ENCODE measurements around the gene FCHO1.

DNA sequence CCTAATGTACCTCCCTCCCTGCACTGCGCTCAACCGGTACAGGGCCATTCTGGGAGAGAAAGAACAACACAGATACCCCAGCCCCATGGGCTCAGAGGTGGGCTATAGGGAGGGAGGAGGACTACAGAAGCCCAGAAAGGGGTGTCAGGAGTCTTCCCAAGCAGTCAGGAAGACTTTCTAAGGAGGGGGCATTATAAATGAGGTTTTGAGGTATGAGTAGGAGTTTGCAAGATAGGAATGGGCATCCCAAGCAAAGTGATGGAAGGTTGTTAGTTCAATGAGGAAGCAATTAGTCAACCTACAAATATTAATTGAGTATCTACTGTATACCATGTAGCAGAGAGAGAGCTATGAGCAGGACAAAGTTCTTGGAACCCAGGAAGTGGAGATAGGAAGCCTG, 37.4 kb downstream of the FCHO1 start:
- no peak for TF ChIP-seq CTCF (IDR thresholded peaks at IDR 0.05 in 4 of 5, conservative IDR thresholded peaks at IDR 0.05 in 1 of 5)
- no peak for TF ChIP-seq POLR2A (IDR thresholded peaks at IDR 0.05)

Data from gastrocnemius medialis (tissue), 4 donors.